Measurements from ENCODE around the gene CDC73.

- no peak for TF ChIP-seq CTCF (IDR thresholded peaks at IDR 0.05; ENCODE audit: low read depth, low read length)
- no peak for TF ChIP-seq EZH2phosphoT487 (IDR thresholded peaks at IDR 0.05; ENCODE audit: low read depth)
Measured at GRCh38 chr1:193115629-193116227, 6.1 kb upstream of the CDC73 start.

Measured in OCI-LY3 (cell line).